SK-N-SH (cell line): ENCODE results near the gene DCTN4. TPM values are rescaled to one million over a fixed set of nuclear protein-coding genes. Genes with fewer than 3 reads are reported as not detected.

Experiments used
- CTCF ChIA-PET: fragments of 300-600, 350-600 bp; formaldehyde crosslinking; extraction: SDS; loops from one replicate; lab custom pipeline; 2021; lab: Yijun Ruan, JAX
- POLR2A ChIA-PET: fragments of 350-600 bp; sonication (Branson Sonifier 250); formaldehyde crosslinking; extraction: SDS; loops from one replicate; lab custom pipeline; 2020; ENCODE audit warnings: antibody characterized with exemption, inconsistent platforms; lab: Yijun Ruan, JAX
- DNase-seq: peaks from one replicate; pipeline ENCODE4 v3.0.0; 2012
- H2AFZ ChIP-seq: fragments of 200-600 bp; sonication (generic); 2 replicates; pipeline ENCODE4 v1.8.1; 2016; ENCODE audit warnings: antibody characterized with exemption, mild to moderate bottlenecking, low read depth
- H3F3A ChIP-seq: fragments of 200-600 bp; sonication (generic); replicated peaks from 2 replicates; pipeline ENCODE3; 2016; ENCODE audit warnings: antibody characterized with exemption, mild to moderate bottlenecking; ENCODE audit not compliant: insufficient read depth
- H3K27ac ChIP-seq, 2 experiments: fragments of 200-500 bp in 1 of 2; fragments of 200-600 bp in 1 of 2; sonication (Bioruptor generic) in 1 of 2; sonication (generic), shearing (Covaris generic) in 1 of 2; 2 replicates each; pipeline versions ENCODE4 v1.5.1 to v1.6.1; 2014 to 2016; ENCODE audit warnings: low read depth in 2 of 2, inconsistent platforms in 1 of 2, low read length in 1 of 2, mild to moderate bottlenecking in 1 of 2, mixed read lengths in 1 of 2
- H3K27me3 ChIP-seq: fragments of 200-600 bp; sonication (generic), shearing (Covaris generic); 2 replicates; pipeline ENCODE4 v1.6.1; 2016; ENCODE audit warnings: mixed run types; ENCODE audit not compliant: insufficient read depth
- H3K36me3 ChIP-seq, 2 experiments: fragments of 200-500 bp in 1 of 2; fragments of 200-600 bp in 1 of 2; sonication (Bioruptor generic) in 1 of 2; sonication (generic) in 1 of 2; replicated peaks in 1 of 2; 2 replicates each; pipeline versions ENCODE3 to v1.5.1; 2014 to 2016; ENCODE audit warnings: low read length in 1 of 2, mild to moderate bottlenecking in 1 of 2; ENCODE audit not compliant: insufficient read depth in 2 of 2, control insufficient read depth in 1 of 2
- H3K4me1 ChIP-seq, 2 experiments: fragments of 200-500 bp in 1 of 2; fragments of 200-600 bp in 1 of 2; sonication (Bioruptor generic) in 1 of 2; sonication (generic), shearing (Covaris generic) in 1 of 2; 2 replicates each; pipeline versions ENCODE4 v1.5.1 to v1.6.1; 2014 to 2016; ENCODE audit warnings: low read depth in 1 of 2, low read length in 1 of 2, mixed run types in 1 of 2; ENCODE audit not compliant: insufficient read depth in 2 of 2, control insufficient read depth in 1 of 2
- H3K4me2 ChIP-seq: fragments of 200-600 bp; sonication (generic), shearing (Covaris generic); 2 replicates; pipeline ENCODE4 v1.6.1; 2017; ENCODE audit warnings: mixed run types
- H3K4me3 ChIP-seq, 2 experiments: fragments of 200-500 bp in 1 of 2; fragments of 200-600 bp in 1 of 2; sonication (Bioruptor generic) in 1 of 2; sonication (generic), shearing (Covaris generic) in 1 of 2; 2 replicates each; pipeline versions ENCODE4 v1.5.1 to v1.8.1; 2014 to 2016; ENCODE audit warnings: low read depth in 2 of 2, inconsistent platforms in 1 of 2, low read length in 1 of 2, mild to moderate bottlenecking in 1 of 2, mixed read lengths in 1 of 2, moderate library complexity in 1 of 2
- H3K79me2 ChIP-seq: fragments of 200-600 bp; sonication (generic); 2 replicates; pipeline ENCODE4 v1.8.1; 2017; ENCODE audit warnings: mild to moderate bottlenecking; ENCODE audit not compliant: insufficient read depth
- H3K9ac ChIP-seq: fragments of 200-600 bp; sonication (generic); 2 replicates; pipeline ENCODE4 v1.6.1; 2017; ENCODE audit warnings: mixed run types
- H3K9me2 ChIP-seq: fragments of 200-600 bp; sonication (generic); 2 replicates; pipeline ENCODE4 v1.6.1; 2017; ENCODE audit warnings: mixed run types
- H3K9me3 ChIP-seq: fragments of 200-600 bp; sonication (generic); 2 replicates; pipeline ENCODE4 v1.6.1; 2017; ENCODE audit warnings: mixed run types, mild to moderate bottlenecking, moderate library complexity
- H4K20me1 ChIP-seq: fragments of 200-600 bp; sonication (generic); 2 replicates; pipeline ENCODE4 v1.6.1; 2017; ENCODE audit warnings: mild to moderate bottlenecking, mixed run types; ENCODE audit not compliant: insufficient read depth
- CHD2 ChIP-seq: fragments of 150-350 bp; IDR thresholded peaks from 2 replicates; pipeline ENCODE4 v1.6.1; 2018; ENCODE audit warnings: low read length; ENCODE audit not compliant: partially characterized antibody
- EP300 ChIP-seq, 2 experiments: IDR thresholded peaks; 2 replicates each; pipeline versions ENCODE4 v1.4.0 to v1.6.1; 2012; ENCODE audit warnings: borderline replicate concordance in 1 of 2, low read depth in 1 of 2, low read length in 1 of 2
- FOXJ3 ChIP-seq: sonication (generic); formaldehyde crosslinking; IDR thresholded peaks from 2 replicates; pipeline ENCODE4 v1.5.1; 2020; ENCODE audit warnings: mild to moderate bottlenecking, missing genetic modification reagents
- FOXM1 ChIP-seq: IDR thresholded peaks from 2 replicates; pipeline ENCODE4 v1.4.0; 2012; ENCODE audit warnings: low read depth, mild to moderate bottlenecking
- GABPA ChIP-seq: IDR thresholded peaks from 2 replicates; pipeline ENCODE4 v1.4.0; 2012; ENCODE audit warnings: low read depth, mild to moderate bottlenecking
- JUND ChIP-seq: IDR thresholded peaks from 2 replicates; pipeline ENCODE4 v1.4.0; 2012
- MEF2A ChIP-seq: IDR thresholded peaks from 2 replicates; pipeline ENCODE4 v1.4.0; 2012; ENCODE audit warnings: low read depth, borderline replicate concordance
- MXI1 ChIP-seq: IDR thresholded peaks from 2 replicates; pipeline ENCODE4 v1.6.1; 2012; ENCODE audit warnings: mild to moderate bottlenecking, low read depth, low read length, improper control_type of control experiment
- NFIC ChIP-seq: IDR thresholded peaks from 2 replicates; pipeline ENCODE4 v1.4.0; 2012; ENCODE audit warnings: borderline replicate concordance
- NRF1 ChIP-seq: IDR thresholded peaks from 2 replicates; pipeline ENCODE4 v1.6.1; 2012; ENCODE audit warnings: low read depth, mild to moderate bottlenecking, low read length
- POLR2AphosphoS5 ChIP-seq: IDR thresholded peaks from 2 replicates; pipeline ENCODE4 v1.6.1; 2012; ENCODE audit warnings: low read depth, low read length
- RAD21 ChIP-seq: IDR thresholded peaks from 2 replicates; pipeline ENCODE4 v1.6.1; 2012; ENCODE audit warnings: mild to moderate bottlenecking, low read length
- RCOR1 ChIP-seq: fragments of 150-350 bp; IDR thresholded peaks from 2 replicates; pipeline ENCODE4 v1.6.1; 2017; ENCODE audit warnings: antibody characterized with exemption, low read length
- RXRA ChIP-seq: IDR thresholded peaks from 2 replicates; pipeline ENCODE4 v1.4.0; 2012; ENCODE audit warnings: low read depth, mild to moderate bottlenecking, borderline replicate concordance
- SIN3A ChIP-seq: IDR thresholded peaks from 2 replicates; pipeline ENCODE4 v1.6.1; 2012; ENCODE audit warnings: low read depth, mild to moderate bottlenecking, low read length, moderate library complexity, borderline replicate concordance
- SMC3 ChIP-seq: IDR thresholded peaks from 2 replicates; pipeline ENCODE4 v1.6.1; 2012; ENCODE audit warnings: low read depth, low read length, improper control_type of control experiment
- TCF12 ChIP-seq: IDR thresholded peaks from 2 replicates; pipeline ENCODE4 v1.4.0; 2012
- TEAD4 ChIP-seq: IDR thresholded peaks from 2 replicates; pipeline ENCODE4 v1.4.0; 2012; ENCODE audit warnings: mild to moderate bottlenecking, borderline replicate concordance; ENCODE audit not compliant: insufficient read depth
- YY1 ChIP-seq: IDR thresholded peaks from 2 replicates; pipeline ENCODE4 v1.4.0; 2012; ENCODE audit warnings: low read depth, mild to moderate bottlenecking
- WGBS: methylation state at CpG from one replicate; pipeline ENCODE4 v1.1.6; 2017; ENCODE audit warnings: low lambda C conversion rate; 5-methylcytosine and 5-hydroxymethylcytosine counted together
- polyA plus RNA-seq, 3 experiments: library from polyadenylated mRNA; depleted of rRNA; stranded (reverse); fragments of >200 nt; gene quantifications; 2 replicates each; pipeline ENCODE4 v1.2.3, GENCODE V29; 2012
- TF ChIP-seq, protein P1 (sequence below): fragments of 200-600 bp; sonication (generic); IDR thresholded peaks from 2 replicates; pipeline ENCODE4 v1.6.1; 2017; ENCODE audit warnings: antibody characterized with exemption, mild to moderate bottlenecking, moderate library complexity
- TF ChIP-seq, protein P2 (sequence below): IDR thresholded peaks from 2 replicates; pipeline ENCODE4; 2012
- TF ChIP-seq, protein P3 (sequence below): IDR thresholded peaks from 2 replicates; pipeline ENCODE4 v1.4.0; 2012; ENCODE audit warnings: low read depth, borderline replicate concordance
- TF ChIP-seq, protein P4 (sequence below): fragments of 150-350 bp; IDR thresholded peaks from 2 replicates; pipeline ENCODE4 v1.6.1; 2017; ENCODE audit warnings: antibody characterized with exemption, low read length, low read depth, borderline replicate concordance

Gene DCTN4
- polyA plus RNA-seq, 1 of the 3 experiments (the other 2 are of a cell fraction): 22.8 TPM

DNA sequence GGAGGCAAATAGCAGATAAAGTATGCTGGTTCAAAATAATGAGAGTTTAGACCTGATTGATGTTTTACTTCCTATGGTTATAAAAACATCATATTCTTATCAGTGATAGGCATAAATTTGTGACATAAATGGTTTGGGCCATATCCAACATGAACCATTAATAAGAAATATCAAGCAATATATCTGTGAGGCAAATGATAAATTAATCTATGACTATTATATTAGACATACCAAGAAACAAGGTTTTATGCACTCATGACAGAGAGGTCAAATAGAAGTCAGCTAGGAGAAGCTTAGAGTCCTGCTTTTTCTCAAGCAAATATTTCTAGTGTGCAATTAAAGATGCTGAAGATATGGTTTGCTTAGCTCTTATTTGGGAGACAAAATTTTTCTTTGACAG, 30.2 kb upstream of the DCTN4 start:
- Histone ChIP-seq H3K36me3 (peaks cover 0 to 13% of the 10 kb centered on the region in 2 experiments), H3K4me3 (peak overlapping the region in 1 of 2 experiments; percentile 35; a peak in 1 of 4 replicates), H3K9me3 (no peaks in the 10 kb centered on the region; the same call in 1 of the 2 replicates), H4K20me1 (no peaks in the 10 kb centered on the region), H3K9me2 (no peaks in the 10 kb centered on the region), H3K79me2 (peaks cover 77% of the 10 kb centered on the region), H2AFZ (no peak overlapping the region), H3K9ac (0 out of 2 replicates have a peak overlapping the region, but pooled peaks have one; percentile 63), H3F3A (peaks cover 43% of the 10 kb centered on the region), H3K27me3 (no peaks in the 10 kb centered on the region), H3K4me2 (peak overlapping the region; percentile 80), H3K4me1 (peaks cover 14 to 55% of the 10 kb centered on the region in 2 experiments), H3K27ac (peak overlapping the region; percentile 76 to 94)
- TF ChIP-seq TEAD4: peak; percentile 17; the same call in 1 of the 2 replicates
- peak; percentile 91 for TF ChIP-seq TCF12
- TF ChIP-seq EP300 (IDR thresholded peaks at IDR 0.05; ENCODE audit: borderline replicate concordance in 1 of 2, low read depth in 1 of 2, low read length in 1 of 2): peak; percentile 38 to 68
- TF ChIP-seq, protein P1, sequence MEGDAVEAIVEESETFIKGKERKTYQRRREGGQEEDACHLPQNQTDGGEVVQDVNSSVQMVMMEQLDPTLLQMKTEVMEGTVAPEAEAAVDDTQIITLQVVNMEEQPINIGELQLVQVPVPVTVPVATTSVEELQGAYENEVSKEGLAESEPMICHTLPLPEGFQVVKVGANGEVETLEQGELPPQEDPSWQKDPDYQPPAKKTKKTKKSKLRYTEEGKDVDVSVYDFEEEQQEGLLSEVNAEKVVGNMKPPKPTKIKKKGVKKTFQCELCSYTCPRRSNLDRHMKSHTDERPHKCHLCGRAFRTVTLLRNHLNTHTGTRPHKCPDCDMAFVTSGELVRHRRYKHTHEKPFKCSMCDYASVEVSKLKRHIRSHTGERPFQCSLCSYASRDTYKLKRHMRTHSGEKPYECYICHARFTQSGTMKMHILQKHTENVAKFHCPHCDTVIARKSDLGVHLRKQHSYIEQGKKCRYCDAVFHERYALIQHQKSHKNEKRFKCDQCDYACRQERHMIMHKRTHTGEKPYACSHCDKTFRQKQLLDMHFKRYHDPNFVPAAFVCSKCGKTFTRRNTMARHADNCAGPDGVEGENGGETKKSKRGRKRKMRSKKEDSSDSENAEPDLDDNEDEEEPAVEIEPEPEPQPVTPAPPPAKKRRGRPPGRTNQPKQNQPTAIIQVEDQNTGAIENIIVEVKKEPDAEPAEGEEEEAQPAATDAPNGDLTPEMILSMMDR: no peak
- no peak for TF ChIP-seq SMC3
- no peak for TF ChIP-seq GABPA
- TF ChIP-seq, protein P2, sequence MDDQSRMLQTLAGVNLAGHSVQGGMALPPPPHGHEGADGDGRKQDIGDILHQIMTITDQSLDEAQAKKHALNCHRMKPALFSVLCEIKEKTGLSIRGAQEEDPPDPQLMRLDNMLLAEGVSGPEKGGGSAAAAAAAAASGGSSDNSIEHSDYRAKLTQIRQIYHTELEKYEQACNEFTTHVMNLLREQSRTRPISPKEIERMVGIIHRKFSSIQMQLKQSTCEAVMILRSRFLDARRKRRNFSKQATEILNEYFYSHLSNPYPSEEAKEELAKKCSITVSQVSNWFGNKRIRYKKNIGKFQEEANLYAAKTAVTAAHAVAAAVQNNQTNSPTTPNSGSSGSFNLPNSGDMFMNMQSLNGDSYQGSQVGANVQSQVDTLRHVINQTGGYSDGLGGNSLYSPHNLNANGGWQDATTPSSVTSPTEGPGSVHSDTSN: peak; percentile 85
- TF ChIP-seq JUND: peak; percentile 75
- TF ChIP-seq YY1: no peak
- no peak for TF ChIP-seq MEF2A
- peak; percentile 64 for TF ChIP-seq POLR2AphosphoS5
- TF ChIP-seq RCOR1: no peak
- peak; percentile 85 for TF ChIP-seq FOXM1
- TF ChIP-seq RAD21: no peak
- TF ChIP-seq NFIC: peak; percentile 58; the same call in 1 of the 2 replicates
- peak; percentile 84; the same call in 1 of the 2 replicates for TF ChIP-seq RXRA
- no peak for TF ChIP-seq NRF1
- POLR2A ChIA-PET: interaction anchor here (0.6 kb wide), 1 partner anchor 99 kb away, joined by 3 read pairs; no protein-coding TSS in a partner anchor
- no peak for DNase-seq
- CTCF ChIA-PET: interaction anchor here (1.0 to 1.8 kb wide), 3 partner anchors 9 to 12 kb away, joined by 3 to 8 read pairs (median 5); partner anchors contain the start of gene SMIM3

DNA sequence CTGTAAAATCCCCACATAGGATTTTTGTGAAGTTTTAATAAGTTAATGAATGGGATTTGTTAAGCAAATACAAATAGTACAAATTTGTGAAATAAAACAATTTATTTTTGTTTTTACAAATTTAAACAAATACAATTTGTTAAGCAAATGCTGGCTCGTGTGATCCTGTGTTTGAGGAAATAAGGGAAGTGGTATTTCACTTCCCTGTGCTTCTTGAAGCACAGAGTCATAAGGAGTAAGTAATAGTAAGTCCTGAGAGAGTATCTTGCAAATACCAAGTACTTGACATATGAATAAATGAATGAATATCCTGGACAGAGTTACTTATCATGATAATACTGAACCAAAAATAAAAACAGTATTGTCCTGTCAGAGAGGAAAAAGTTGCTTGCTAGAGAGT, 28.8 kb upstream of the DCTN4 start:
- no peaks in the 10 kb centered on the region for H3K9me2 ChIP-seq
- no peaks in the 10 kb centered on the region for H4K20me1 ChIP-seq
- no peak overlapping the region for H3K9ac ChIP-seq
- ChIA-PET CTCF (interaction anchor here (1.2 to 1.7 kb wide), 3 partner anchors 8 to 227 kb away, joined by 3 to 7 read pairs (median 4); no protein-coding TSS in a partner anchor), POLR2A (no interaction called here)
- no peak for DNase-seq
- peaks cover 14 to 65% of the 10 kb centered on the region in 2 experiments for H3K4me1 ChIP-seq
- H3K4me3 ChIP-seq: no peak overlapping the region
- H3K27ac ChIP-seq: no peak overlapping the region
- H3K9me3 ChIP-seq: no peaks in the 10 kb centered on the region; the same call in 1 of the 2 replicates
- H3F3A ChIP-seq: peaks cover 52% of the 10 kb centered on the region
- H3K27me3 ChIP-seq: no peaks in the 10 kb centered on the region
- peaks cover 72% of the 10 kb centered on the region for H3K79me2 ChIP-seq
- H3K4me2 ChIP-seq: 0 out of 2 replicates have a peak overlapping the region, but pooled peaks have one; percentile 0
- WGBS: 77% methylated on average over 1 of the region's 1 CpG
- no peak overlapping the region for H2AFZ ChIP-seq
- H3K36me3 ChIP-seq: peaks cover 0 to 11% of the 10 kb centered on the region in 2 experiments
- TF ChIP-seq NFIC (no peak), SIN3A (no peak), RXRA (no peak), JUND (no peak), CHD2 (no peak), MXI1 (no peak), RAD21 (no peak), FOXJ3 (CRISPR knock-in tag) (no peak)
- TF ChIP-seq, protein P3, sequence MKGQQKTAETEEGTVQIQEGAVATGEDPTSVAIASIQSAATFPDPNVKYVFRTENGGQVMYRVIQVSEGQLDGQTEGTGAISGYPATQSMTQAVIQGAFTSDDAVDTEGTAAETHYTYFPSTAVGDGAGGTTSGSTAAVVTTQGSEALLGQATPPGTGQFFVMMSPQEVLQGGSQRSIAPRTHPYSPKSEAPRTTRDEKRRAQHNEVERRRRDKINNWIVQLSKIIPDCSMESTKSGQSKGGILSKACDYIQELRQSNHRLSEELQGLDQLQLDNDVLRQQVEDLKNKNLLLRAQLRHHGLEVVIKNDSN: no peak
- TF ChIP-seq, protein P4, sequence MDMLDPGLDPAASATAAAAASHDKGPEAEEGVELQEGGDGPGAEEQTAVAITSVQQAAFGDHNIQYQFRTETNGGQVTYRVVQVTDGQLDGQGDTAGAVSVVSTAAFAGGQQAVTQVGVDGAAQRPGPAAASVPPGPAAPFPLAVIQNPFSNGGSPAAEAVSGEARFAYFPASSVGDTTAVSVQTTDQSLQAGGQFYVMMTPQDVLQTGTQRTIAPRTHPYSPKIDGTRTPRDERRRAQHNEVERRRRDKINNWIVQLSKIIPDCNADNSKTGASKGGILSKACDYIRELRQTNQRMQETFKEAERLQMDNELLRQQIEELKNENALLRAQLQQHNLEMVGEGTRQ: no peak
- TF ChIP-seq, protein P2: no peak
